BE2C (cell line): Measurements from ENCODE around the gene DSTYK.

ENCODE experiments used
- DNase-seq: peaks from one replicate; pipeline ENCODE4 v3.0.0-alpha.2; 2020
- H3K27me3 ChIP-seq: fragments of 250-450 bp; sonication (Bioruptor Pico); 2 replicates; pipeline ENCODE4 v1.5.1; 2020; ENCODE audit warnings: mild to moderate bottlenecking
- H3K36me3 ChIP-seq: fragments of 250-450 bp; sonication (Bioruptor Pico); 2 replicates; pipeline ENCODE4 v1.5.1; 2020; ENCODE audit warnings: mild to moderate bottlenecking
- H3K4me1 ChIP-seq: fragments of 250-450 bp; sonication (Bioruptor Pico); 2 replicates; pipeline ENCODE4 v1.5.1; 2020
- H3K4me3 ChIP-seq: 2 replicates; pipeline ENCODE4 v1.5.1; 2011; ENCODE audit warnings: low read depth, low read length
- H3K9me3 ChIP-seq: fragments of 250-450 bp; sonication (Bioruptor Pico); 2 replicates; pipeline ENCODE4 v1.5.1; 2020
- CTCF ChIP-seq: IDR thresholded peaks from 2 replicates; pipeline ENCODE4 v1.5.1; 2012; ENCODE audit warnings: mild to moderate bottlenecking, low read depth, low read length

DSTYK gene

GRCh38 chr1:205243350-205244191 lies 32.1 kb upstream of the DSTYK start:
- no peak for TF ChIP-seq CTCF
- no peak overlapping the region for H3K4me3 ChIP-seq
- no peak for DNase-seq
- H3K36me3 ChIP-seq, result no peaks in the 10 kb centered on the region
- H3K4me1 ChIP-seq, result no peaks in the 10 kb centered on the region
- H3K27me3 ChIP-seq, result no peaks in the 10 kb centered on the region
- H3K9me3 ChIP-seq, result no peaks in the 10 kb centered on the region

GRCh38 chr1:205241366-205242030 lies 30.0 kb upstream of the DSTYK start:
- Histone ChIP-seq H3K27me3 (no peaks in the 10 kb centered on the region), H3K9me3 (no peaks in the 10 kb centered on the region), H3K36me3 (no peaks in the 10 kb centered on the region), H3K4me1 (no peaks in the 10 kb centered on the region), H3K4me3 (no peak overlapping the region)
- no peak for TF ChIP-seq CTCF
- DNase-seq, result no peak

- no peak for DNase-seq
- no peak overlapping the region for H3K4me3 ChIP-seq
- H3K36me3 ChIP-seq, result no peaks in the 10 kb centered on the region
- H3K9me3 ChIP-seq, result no peaks in the 10 kb centered on the region
- TF ChIP-seq CTCF, result no peak
- no peaks in the 10 kb centered on the region for H3K4me1 ChIP-seq
- no peaks in the 10 kb centered on the region for H3K27me3 ChIP-seq
These were observed 29.1 kb upstream of the DSTYK start for GRCh38 chr1:205240569-205240968.

GRCh38 chr1:205240118-205240517 lies 28.6 kb upstream of the DSTYK start:
- Histone ChIP-seq H3K27me3 (no peaks in the 10 kb centered on the region), H3K4me3 (no peak overlapping the region), H3K36me3 (no peaks in the 10 kb centered on the region), H3K9me3 (no peaks in the 10 kb centered on the region), H3K4me1 (no peaks in the 10 kb centered on the region)
- DNase-seq, result no peak
- no peak for TF ChIP-seq CTCF

GRCh38 chr1:205239078-205239477 lies 27.6 kb upstream of the DSTYK start:
- H3K4me1 ChIP-seq, result no peaks in the 10 kb centered on the region
- H3K36me3 ChIP-seq, result no peaks in the 10 kb centered on the region
- no peak for TF ChIP-seq CTCF
- no peak for DNase-seq
- H3K27me3 ChIP-seq, result no peaks in the 10 kb centered on the region
- no peaks in the 10 kb centered on the region for H3K9me3 ChIP-seq
- H3K4me3 ChIP-seq, result no peak overlapping the region
